Stromal cell of bone marrow (primary cell): ENCODE results near the gene KRTAP10-8.
"Not testable (repeated sequence)": the region's sequence is repeated elsewhere in the genome, so short reads cannot be mapped to it uniquely, and the experiment has no call there.

Experiments
- DNase-seq: peaks from one replicate; pipeline ENCODE4 v3.0.0-alpha.2; 2012; ENCODE audit warnings: low read depth

The KRTAP10-8 gene

GRCh38 chr21:44646366-44647221 lies 34.7 kb downstream of the KRTAP10-8 start, which contains the start of gene KRTAP10-11:
Gene KRTAP10-11, plus strand, starts transcription at chr21:44646414. Its CDS starts 45 bp downstream, at chr21:44646459.
- DNase-seq = not testable (repeated sequence)

GRCh38 chr21:44647222-44647552 lies 35.3 kb downstream of the KRTAP10-8 start:
- DNase-seq = no peak

DNA sequence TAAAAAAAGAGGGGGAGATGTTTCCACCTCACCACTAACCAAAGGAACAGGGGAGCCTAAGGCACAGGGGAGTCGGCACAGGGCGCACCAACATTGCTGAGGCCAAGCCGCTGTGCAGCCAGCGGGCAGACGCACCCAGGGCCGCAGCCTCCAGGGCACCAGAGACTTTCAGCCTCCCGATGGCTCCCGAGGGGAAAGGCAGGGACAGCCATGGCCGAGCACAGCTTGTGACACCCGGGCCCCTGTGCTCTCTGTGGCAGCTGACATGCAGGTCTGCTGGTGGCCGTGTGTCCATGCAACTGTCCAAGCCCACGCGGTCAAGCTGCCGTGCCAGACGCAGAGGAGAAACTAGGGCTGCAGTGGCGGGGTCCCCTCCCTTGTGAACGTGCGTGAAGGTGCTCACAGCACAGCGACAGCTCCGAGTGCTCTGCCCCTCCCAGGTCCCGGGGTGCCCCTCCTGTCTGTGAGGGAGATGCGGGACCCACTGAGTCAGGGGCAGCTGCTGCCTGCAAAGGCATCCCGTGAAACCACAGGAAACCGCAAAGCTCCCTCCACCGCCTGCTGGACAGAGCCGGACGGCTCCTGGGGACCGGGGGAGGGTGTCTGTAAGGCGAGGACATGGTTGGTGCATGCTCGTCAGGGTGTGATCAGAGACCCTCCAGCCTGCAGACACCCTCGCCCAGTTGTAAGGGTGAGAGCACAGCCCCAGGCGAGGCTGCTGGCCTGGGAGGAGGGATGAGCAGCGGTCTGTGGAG lies 36.9 kb downstream of the KRTAP10-8 start:
- DNase-seq = no peak

GRCh38 chr21:44649521-44650100 lies 37.7 kb downstream of the KRTAP10-8 start:
- DNase-seq = no peak

GRCh38 chr21:44650265-44650972 lies 38.5 kb downstream of the KRTAP10-8 start:
- no peak for DNase-seq

- DNase-seq = no peak
Observed at GRCh38 chr21:44650973-44651675, 39.2 kb downstream of the KRTAP10-8 start.

- DNase-seq = no peak
Observed at GRCh38 chr21:44653123-44653522, 41.2 kb downstream of the KRTAP10-8 start.

- no peak for DNase-seq
Observed at GRCh38 chr21:44653656-44654575, 42.0 kb downstream of the KRTAP10-8 start.

GRCh38 chr21:44654576-44655175 lies 42.8 kb downstream of the KRTAP10-8 start, which contains the start of gene KRTAP12-4:
Gene KRTAP12-4, minus strand, starts transcription at chr21:44654659. Its CDS starts 45 bp downstream, at chr21:44654614.
- DNase-seq = no peak

- DNase-seq = no peak
Observed at GRCh38 chr21:44656868-44657267, 45.0 kb downstream of the KRTAP10-8 start.

DNA sequence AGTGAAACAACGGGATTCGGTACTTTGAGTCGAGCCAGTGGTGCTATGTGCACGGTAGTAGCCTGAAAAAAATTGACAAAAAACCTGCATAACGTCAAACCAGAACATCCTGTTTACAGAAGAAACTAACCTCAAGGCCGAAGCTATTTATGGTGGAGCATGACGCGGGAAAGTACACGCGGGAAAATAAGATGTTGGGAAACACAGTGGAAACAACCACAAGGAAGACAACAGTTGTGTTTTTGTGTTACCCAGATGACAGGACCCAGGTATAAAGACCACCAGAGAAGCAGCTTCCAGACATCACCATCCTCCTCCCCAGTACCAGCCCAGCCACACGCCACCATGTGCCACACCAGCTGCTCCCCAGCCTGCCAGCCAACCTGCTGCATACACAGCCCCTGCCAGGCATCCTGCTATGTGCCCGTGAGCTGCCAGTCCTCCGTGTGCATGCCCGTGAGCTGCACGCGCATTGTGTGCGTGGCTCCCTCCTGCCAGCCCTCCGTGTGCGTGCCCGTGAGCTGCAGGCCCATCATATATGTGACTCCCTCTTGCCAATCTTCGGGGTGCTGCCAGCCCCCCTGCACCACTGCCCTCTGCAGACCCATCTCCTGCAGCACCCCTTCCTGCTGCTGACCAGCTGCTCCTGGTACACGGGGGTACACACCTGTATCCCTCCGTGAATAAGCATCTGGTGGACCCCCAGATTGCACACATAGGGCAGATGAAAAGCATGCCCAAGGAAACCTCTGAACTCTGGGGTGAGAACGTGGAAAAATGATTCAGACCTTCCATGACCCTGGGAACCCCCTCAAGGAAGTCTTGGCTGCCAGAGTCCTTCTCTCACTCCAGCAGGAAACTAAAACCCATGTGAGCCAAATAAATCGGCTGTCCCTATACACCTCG lies 46.0 kb downstream of the KRTAP10-8 start, which contains the start of gene KRTAP12-3:
Gene KRTAP12-3 (plus strand): TSS at position 298 of the 906 bp plus-strand sequence. CDS start 48 bp downstream, at position 346.
- DNase-seq = no peak

GRCh38 chr21:44658541-44658910 lies 46.6 kb downstream of the KRTAP10-8 start:
- no peak for DNase-seq

GRCh38 chr21:44658913-44659595 lies 47.2 kb downstream of the KRTAP10-8 start:
- DNase-seq = no peak

GRCh38 chr21:44661567-44661966 lies 49.7 kb downstream of the KRTAP10-8 start:
- not testable (repeated sequence) for DNase-seq
